ENCODE measurements around the gene MET. TPM values are rescaled to one million over a fixed set of nuclear protein-coding genes. Genes with fewer than 3 reads are reported as not detected.

MET gene
- total and polyA plus RNA-seq, 2 of the 8 experiments (the other 6 are each of a cell fraction or from before 2014, with no cell fraction given) = 3.5 to 12.9 TPM

GRCh38 chr7:116641551-116642153 is 30.3 kb upstream of the MET start:
- Histone ChIP-seq H3K27me3 (replicated peaks in 1 of 4; ENCODE audit: control insufficient read depth in 3 of 4, extremely low read depth in 1 of 4, insufficient read depth in 3 of 4, low read length in 3 of 4) (no peaks in the 10 kb centered on the region), H3K4me2 (ENCODE audit: insufficient read depth in 1 of 2, low read depth in 2 of 2, low read length in 2 of 2) (no peak overlapping the region), H2BK120ac (replicated peaks; ENCODE audit: low read depth, low read length) (no peak overlapping the region), H4K91ac (replicated peaks; ENCODE audit: insufficient read length, low read length) (no peak overlapping the region), H4K8ac (ENCODE audit: extremely low read depth, insufficient read depth, low read length) (no peak overlapping the region), H2AFZ (ENCODE audit: low read length) (no peak overlapping the region), H4K20me1 (replicated peaks in 1 of 2; ENCODE audit: control insufficient read depth in 1 of 2, insufficient read depth in 2 of 2, low read length in 2 of 2) (no peaks in the 10 kb centered on the region), H3K4me3 (ENCODE audit: extremely low read depth in 1 of 4, insufficient read depth in 2 of 4, low read depth in 3 of 4, low read length in 4 of 4) (no peak overlapping the region), H2BK20ac (ENCODE audit: low read length) (no peak overlapping the region), H2BK12ac (ENCODE audit: low read depth, low read length) (no peak overlapping the region), H3K23ac (ENCODE audit: insufficient read length) (no peak overlapping the region), H2BK5ac (ENCODE audit: low read depth, low read length) (no peak overlapping the region), H2AK5ac (ENCODE audit: low read depth, low read length) (no peak overlapping the region), H3K79me2 (ENCODE audit: control insufficient read depth in 1 of 2, insufficient read depth in 2 of 2, low read length in 2 of 2) (no peaks in the 10 kb centered on the region), H3K4me1 (replicated peaks in 1 of 4; ENCODE audit: control insufficient read depth in 3 of 4, insufficient read depth in 4 of 4, low read length in 3 of 4) (no peaks in the 10 kb centered on the region), H3K23me2 (ENCODE audit: low read depth, low read length) (no peaks in the 10 kb centered on the region), H3K9ac (replicated peaks in 1 of 4; ENCODE audit: extremely low read depth in 1 of 4, low read depth in 3 of 4, low read length in 3 of 4) (no peak overlapping the region), H3K14ac (ENCODE audit: insufficient read length) (no peak overlapping the region), H3K9me3 (ENCODE audit: insufficient read depth in 2 of 2, low read depth in 1 of 2, low read length in 1 of 2) (peaks cover 0 to 13% of the 10 kb centered on the region in 2 experiments; a peak in 2 of 4 replicates), H3K36me3 (ENCODE audit: control insufficient read depth in 2 of 4, insufficient read depth in 4 of 4, low read length in 3 of 4) (peaks cover 0 to 3% (median 0%) of the 10 kb centered on the region in 4 experiments; a peak in 1 of 8 replicates), H4K5ac (ENCODE audit: insufficient read length, low read depth, low read length) (no peak overlapping the region), H3K79me1 (ENCODE audit: low read depth, low read length) (no peaks in the 10 kb centered on the region), H2BK15ac (ENCODE audit: low read length) (no peak overlapping the region), H3K4ac (replicated peaks; ENCODE audit: insufficient read length, low read depth, low read length) (no peak overlapping the region), H3K27ac (ENCODE audit: low read depth, low read length) (no peak overlapping the region), H3K18ac (ENCODE audit: extremely low read depth, low read length) (no peak overlapping the region), H3K56ac (replicated peaks; ENCODE audit: insufficient read length, low read depth, low read length) (no peak overlapping the region)
- FAIRE-seq (no peak), DNase-seq (ENCODE audit: low read depth in 1 of 2, low spot score in 2 of 2) (no peak)
- POLR2A ChIA-PET (ENCODE audit: partially characterized antibody) = no interaction called here
- CTCF ChIA-PET (ENCODE audit: partially characterized antibody) = no interaction called here
- WGBS, 2 experiments (ENCODE audit: extremely low coverage in 1 of 2, insufficient coverage in 1 of 2, insufficient read length in 1 of 2, insufficient replicate concordance in 2 of 2, low coverage in 1 of 2, low lambda C conversion rate in 2 of 2, missing lambda C conversion rate in 1 of 2) = 96% methylated on average over 2 of the region's 2 CpGs; no CpG with 5 or more reads in 1 of the 2 experiments
- TF ChIP-seq TEAD4 (IDR thresholded peaks at IDR 0.05; ENCODE audit: low read depth, low read length) = no peak
- TF ChIP-seq ZNF274 (IDR thresholded peaks at IDR 0.05; ENCODE audit: borderline replicate concordance, extremely low read depth, low read length) = no peak
- TF ChIP-seq RNF2 (IDR thresholded peaks at IDR 0.05; ENCODE audit: borderline replicate concordance, low read depth, low read length, missing control alignments, poor library complexity, severe bottlenecking) = no peak
- no peak for TF ChIP-seq MAX (IDR thresholded peaks at IDR 0.05)
- no peak for TF ChIP-seq YY1 (IDR thresholded peaks at IDR 0.05; ENCODE audit: low read depth, low read length)
- no peak for TF ChIP-seq BRCA1 (IDR thresholded peaks at IDR 0.05; ENCODE audit: low read depth, low read length)
- TF ChIP-seq SUZ12 (IDR thresholded peaks at IDR 0.05; ENCODE audit: low read length) = no peak
- no peak for TF ChIP-seq SIRT6 (IDR thresholded peaks at IDR 0.05; ENCODE audit: low read length)
- no peak for TF ChIP-seq FOSL1 (IDR thresholded peaks at IDR 0.05; ENCODE audit: insufficient read depth, low read depth, low read length)
- no peak for TF ChIP-seq CBX8 (IDR thresholded peaks at IDR 0.05; ENCODE audit: borderline replicate concordance, low read depth, low read length)
- no peak for TF ChIP-seq SP2 (IDR thresholded peaks at IDR 0.05; ENCODE audit: low read length)
- TF ChIP-seq POLR2AphosphoS5 (IDR thresholded peaks at IDR 0.05; ENCODE audit: low read depth, low read length) = no peak
- no peak for TF ChIP-seq CREB1 (IDR thresholded peaks at IDR 0.05)
- TF ChIP-seq SRF (IDR thresholded peaks at IDR 0.05; ENCODE audit: low read depth, low read length) = no peak
